K562 (cell line): ENCODE measurements around the gene PTOV1. TPM values are rescaled to one million over a fixed set of nuclear protein-coding genes. Genes with fewer than 3 reads are reported as not detected.

Source experiments
- EGR1 ChIP-seq: fragments of 450-650 bp; conservative IDR thresholded peaks from 2 replicates; pipeline ENCODE4 v1.6.1; 2017; ENCODE audit warnings: mild to moderate bottlenecking
- FOXK2 ChIP-seq, 2 experiments: fragments of 450-650 bp; IDR thresholded peaks in 1 of 2; conservative IDR thresholded peaks in 1 of 2; 2 replicates each; pipeline ENCODE4 v1.6.1; 2016; ENCODE audit warnings: low read depth in 2 of 2, mild to moderate bottlenecking in 1 of 2
- KLF13 ChIP-seq: fragments of 450-650 bp; IDR thresholded peaks from 2 replicates; pipeline ENCODE4 v1.6.1; 2016; ENCODE audit warnings: missing genetic modification characterization, low read depth, mild to moderate bottlenecking, missing compliant biosample characterization, moderate library complexity, borderline replicate concordance
- PCBP1 ChIP-seq: fragments of 200-400 bp; formaldehyde crosslinking; IDR thresholded peaks from 2 replicates; pipeline ENCODE4 v1.6.1; 2018; ENCODE audit warnings: mild to moderate bottlenecking, low read depth, low read length; ENCODE audit not compliant: poor library complexity, severe bottlenecking
- SLC30A9 ChIP-seq: fragments of 250-450 bp; sonication (Bioruptor Pico); IDR thresholded peaks from 2 replicates; pipeline ENCODE4 v1.8.0; 2022; ENCODE audit warnings: mild to moderate bottlenecking, moderate library complexity
- SREBF2 ChIP-seq: sonication (generic); formaldehyde crosslinking; IDR thresholded peaks from 2 replicates; pipeline ENCODE4 v1.4.0; 2020; ENCODE audit warnings: mild to moderate bottlenecking, missing genetic modification reagents
- ZFP1 ChIP-seq: fragments of 450-650 bp; formaldehyde crosslinking; IDR thresholded peaks from 2 replicates; pipeline ENCODE4 v1.4.0; 2020; ENCODE audit warnings: mild to moderate bottlenecking, mixed read lengths
- ZKSCAN1 ChIP-seq: fragments of 150-350 bp; IDR thresholded peaks from 2 replicates; pipeline ENCODE4 v1.6.1; 2016; ENCODE audit warnings: low read depth, low read length
- ZNF79 ChIP-seq: fragments of 250-450 bp; sonication (Bioruptor Pico); IDR thresholded peaks from 2 replicates; pipeline ENCODE4 v1.4.0; 2020; ENCODE audit warnings: low read depth, mild to moderate bottlenecking, moderate library complexity
- polyA plus RNA-seq, 8 experiments: library from polyadenylated mRNA; depleted of rRNA in 4 of 8; stranded (reverse) in 5 of 8; unstranded in 3 of 8; fragments of >200 nt; fragmentation: Nextera tagmentation in 2 of 8; fragmentation: Illumina TruSeq in 1 of 8; extraction: Ambion mirVana in 2 of 8; extraction: Trizol in 1 of 8; gene quantifications; 2 replicates each; pipeline versions ENCODE4 v1.2.1 to v1.2.3, GENCODE V29; 2011 to 2014; ENCODE audit warnings: inconsistent platforms in 1 of 8, missing spikeins in 1 of 8
- total RNA-seq, 7 experiments: library from RNA; depleted of rRNA in 6 of 7; stranded (reverse); fragments of >200 nt in 6 of 7; fragmentation: Illumina TruSeq in 2 of 7; extraction: Trizol in 2 of 7; gene quantifications; 2 replicates each; pipeline versions ENCODE4 v1.2.1 to v1.2.3, GENCODE V29; 2011 to 2021; ENCODE audit warnings: low replicate concordance in 1 of 7
- TF ChIP-seq, protein P1 (sequence below): fragments of 250-450 bp; sonication (Bioruptor Pico); IDR thresholded peaks from 2 replicates; pipeline ENCODE4 v1.5.0; 2021; ENCODE audit warnings: mild to moderate bottlenecking, borderline replicate concordance
- TF ChIP-seq, protein P2 (sequence below): sonication (generic); formaldehyde crosslinking; IDR thresholded peaks from 2 replicates; pipeline ENCODE4 v1.8.1; 2023; ENCODE audit warnings: mild to moderate bottlenecking, missing genetic modification reagents, moderate library complexity
- TF ChIP-seq, protein P3 (sequence below): fragments of 450-650 bp; IDR thresholded peaks from 2 replicates; pipeline ENCODE4 v1.6.1; 2017; ENCODE audit warnings: antibody characterized with exemption, mild to moderate bottlenecking
- TF ChIP-seq, protein P4 (sequence below): sonication (generic); formaldehyde crosslinking; IDR thresholded peaks from 2 replicates; pipeline ENCODE4 v1.8.0; 2023; ENCODE audit warnings: mild to moderate bottlenecking, missing genetic modification reagents

PTOV1 gene
- total and polyA plus RNA-seq, 9 of the 15 experiments (the other 6 are each of a cell fraction or from before 2014, with no cell fraction given): 4.9 to 169 (median 43.5) TPM

DNA sequence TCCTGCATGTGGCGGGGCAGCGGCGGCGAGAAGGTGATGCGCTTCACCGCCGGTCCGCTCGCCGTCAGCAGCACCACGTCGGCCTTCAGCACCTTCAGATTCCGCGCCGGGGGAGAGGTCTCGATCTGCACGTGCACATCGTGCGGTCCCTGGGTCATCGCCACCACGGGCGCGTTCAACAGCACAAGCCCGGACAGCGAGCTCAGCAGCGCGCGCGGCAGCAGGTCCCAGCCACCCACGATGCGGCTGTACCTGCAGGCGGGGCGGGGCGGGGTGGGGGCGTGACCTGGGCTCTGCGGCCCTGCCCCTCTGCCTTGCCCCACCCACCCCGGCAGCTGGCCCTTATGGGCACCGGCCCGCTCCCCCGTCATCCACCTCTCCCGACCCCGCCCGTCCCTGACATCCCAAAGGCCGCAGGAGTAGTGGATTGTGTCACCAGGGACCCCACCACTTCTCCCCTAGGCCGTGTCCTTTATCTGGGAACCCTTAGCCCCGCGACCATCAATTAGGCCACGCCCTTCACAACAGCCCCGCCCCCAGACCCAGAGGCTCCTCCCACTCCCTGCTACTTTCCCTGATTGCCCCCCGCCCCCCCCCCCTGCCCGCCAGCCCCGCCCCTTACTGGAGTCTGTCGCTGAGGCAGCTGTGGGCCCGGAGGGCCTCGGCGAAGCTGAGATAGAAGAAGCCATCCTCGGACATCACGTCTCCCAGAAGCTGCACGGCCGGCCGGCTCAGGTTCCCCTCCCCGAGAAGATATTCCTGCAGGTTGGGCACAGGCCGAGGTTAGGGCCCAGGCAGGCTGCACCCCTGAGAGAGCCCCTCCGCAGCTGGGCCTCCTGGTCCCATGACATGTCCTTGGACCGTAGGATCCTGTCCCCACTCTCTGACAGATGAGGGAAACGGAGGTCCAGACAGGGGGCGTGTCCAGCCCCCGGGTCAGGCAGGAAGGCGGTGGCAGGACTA, 39.7 kb downstream of the PTOV1 start (continued):
- TF ChIP-seq ZFP1 (CRISPR knock-in tag) (no peak), EGR1 (peak; percentile 14; the same call in 1 of the 2 replicates), ZKSCAN1 (no peak), SLC30A9 (CRISPR knock-in tag) (no peak), ZNF79 (CRISPR knock-in tag) (no peak), FOXK2 (conservative IDR thresholded peaks at IDR 0.05 in 1 of 2, IDR thresholded peaks at IDR 0.05 in 1 of 2; ENCODE audit: low read depth in 2 of 2) (0 out of 4 replicates have a peak, but pooled peaks of 1 of the 2 experiments have one; percentile 3), PCBP1 (peak; percentile 2), KLF13 (0 out of 2 replicates have a peak, but pooled peaks have one; percentile 26), SREBF2 (CRISPR knock-in tag) (0 out of 2 replicates have a peak, but pooled peaks have one; percentile 3)
- TF ChIP-seq, protein P1, sequence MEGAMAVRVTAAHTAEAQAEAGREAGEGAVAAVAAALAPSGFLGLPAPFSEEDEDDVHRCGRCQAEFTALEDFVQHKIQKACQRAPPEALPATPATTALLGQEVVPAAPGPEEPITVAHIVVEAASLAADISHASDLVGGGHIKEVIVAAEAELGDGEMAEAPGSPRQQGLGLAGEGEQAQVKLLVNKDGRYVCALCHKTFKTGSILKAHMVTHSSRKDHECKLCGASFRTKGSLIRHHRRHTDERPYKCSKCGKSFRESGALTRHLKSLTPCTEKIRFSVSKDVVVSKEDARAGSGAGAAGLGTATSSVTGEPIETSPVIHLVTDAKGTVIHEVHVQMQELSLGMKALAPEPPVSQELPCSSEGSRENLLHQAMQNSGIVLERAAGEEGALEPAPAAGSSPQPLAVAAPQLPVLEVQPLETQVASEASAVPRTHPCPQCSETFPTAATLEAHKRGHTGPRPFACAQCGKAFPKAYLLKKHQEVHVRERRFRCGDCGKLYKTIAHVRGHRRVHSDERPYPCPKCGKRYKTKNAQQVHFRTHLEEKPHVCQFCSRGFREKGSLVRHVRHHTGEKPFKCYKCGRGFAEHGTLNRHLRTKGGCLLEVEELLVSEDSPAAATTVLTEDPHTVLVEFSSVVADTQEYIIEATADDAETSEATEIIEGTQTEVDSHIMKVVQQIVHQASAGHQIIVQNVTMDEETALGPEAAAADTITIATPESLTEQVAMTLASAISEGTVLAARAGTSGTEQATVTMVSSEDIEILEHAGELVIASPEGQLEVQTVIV (CRISPR knock-in tag): no peak
- TF ChIP-seq, protein P2, sequence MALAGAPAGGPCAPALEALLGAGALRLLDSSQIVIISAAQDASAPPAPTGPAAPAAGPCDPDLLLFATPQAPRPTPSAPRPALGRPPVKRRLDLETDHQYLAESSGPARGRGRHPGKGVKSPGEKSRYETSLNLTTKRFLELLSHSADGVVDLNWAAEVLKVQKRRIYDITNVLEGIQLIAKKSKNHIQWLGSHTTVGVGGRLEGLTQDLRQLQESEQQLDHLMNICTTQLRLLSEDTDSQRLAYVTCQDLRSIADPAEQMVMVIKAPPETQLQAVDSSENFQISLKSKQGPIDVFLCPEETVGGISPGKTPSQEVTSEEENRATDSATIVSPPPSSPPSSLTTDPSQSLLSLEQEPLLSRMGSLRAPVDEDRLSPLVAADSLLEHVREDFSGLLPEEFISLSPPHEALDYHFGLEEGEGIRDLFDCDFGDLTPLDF (CRISPR knock-in tag): peak; percentile 71
- TF ChIP-seq, protein P3, sequence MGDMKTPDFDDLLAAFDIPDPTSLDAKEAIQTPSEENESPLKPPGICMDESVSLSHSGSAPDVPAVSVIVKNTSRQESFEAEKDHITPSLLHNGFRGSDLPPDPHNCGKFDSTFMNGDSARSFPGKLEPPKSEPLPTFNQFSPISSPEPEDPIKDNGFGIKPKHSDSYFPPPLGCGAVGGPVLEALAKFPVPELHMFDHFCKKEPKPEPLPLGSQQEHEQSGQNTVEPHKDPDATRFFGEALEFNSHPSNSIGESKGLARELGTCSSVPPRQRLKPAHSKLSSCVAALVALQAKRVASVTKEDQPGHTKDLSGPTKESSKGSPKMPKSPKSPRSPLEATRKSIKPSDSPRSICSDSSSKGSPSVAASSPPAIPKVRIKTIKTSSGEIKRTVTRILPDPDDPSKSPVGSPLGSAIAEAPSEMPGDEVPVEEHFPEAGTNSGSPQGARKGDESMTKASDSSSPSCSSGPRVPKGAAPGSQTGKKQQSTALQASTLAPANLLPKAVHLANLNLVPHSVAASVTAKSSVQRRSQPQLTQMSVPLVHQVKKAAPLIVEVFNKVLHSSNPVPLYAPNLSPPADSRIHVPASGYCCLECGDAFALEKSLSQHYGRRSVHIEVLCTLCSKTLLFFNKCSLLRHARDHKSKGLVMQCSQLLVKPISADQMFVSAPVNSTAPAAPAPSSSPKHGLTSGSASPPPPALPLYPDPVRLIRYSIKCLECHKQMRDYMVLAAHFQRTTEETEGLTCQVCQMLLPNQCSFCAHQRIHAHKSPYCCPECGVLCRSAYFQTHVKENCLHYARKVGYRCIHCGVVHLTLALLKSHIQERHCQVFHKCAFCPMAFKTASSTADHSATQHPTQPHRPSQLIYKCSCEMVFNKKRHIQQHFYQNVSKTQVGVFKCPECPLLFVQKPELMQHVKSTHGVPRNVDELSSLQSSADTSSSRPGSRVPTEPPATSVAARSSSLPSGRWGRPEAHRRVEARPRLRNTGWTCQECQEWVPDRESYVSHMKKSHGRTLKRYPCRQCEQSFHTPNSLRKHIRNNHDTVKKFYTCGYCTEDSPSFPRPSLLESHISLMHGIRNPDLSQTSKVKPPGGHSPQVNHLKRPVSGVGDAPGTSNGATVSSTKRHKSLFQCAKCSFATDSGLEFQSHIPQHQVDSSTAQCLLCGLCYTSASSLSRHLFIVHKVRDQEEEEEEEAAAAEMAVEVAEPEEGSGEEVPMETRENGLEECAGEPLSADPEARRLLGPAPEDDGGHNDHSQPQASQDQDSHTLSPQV: no peak
- TF ChIP-seq, protein P4, sequence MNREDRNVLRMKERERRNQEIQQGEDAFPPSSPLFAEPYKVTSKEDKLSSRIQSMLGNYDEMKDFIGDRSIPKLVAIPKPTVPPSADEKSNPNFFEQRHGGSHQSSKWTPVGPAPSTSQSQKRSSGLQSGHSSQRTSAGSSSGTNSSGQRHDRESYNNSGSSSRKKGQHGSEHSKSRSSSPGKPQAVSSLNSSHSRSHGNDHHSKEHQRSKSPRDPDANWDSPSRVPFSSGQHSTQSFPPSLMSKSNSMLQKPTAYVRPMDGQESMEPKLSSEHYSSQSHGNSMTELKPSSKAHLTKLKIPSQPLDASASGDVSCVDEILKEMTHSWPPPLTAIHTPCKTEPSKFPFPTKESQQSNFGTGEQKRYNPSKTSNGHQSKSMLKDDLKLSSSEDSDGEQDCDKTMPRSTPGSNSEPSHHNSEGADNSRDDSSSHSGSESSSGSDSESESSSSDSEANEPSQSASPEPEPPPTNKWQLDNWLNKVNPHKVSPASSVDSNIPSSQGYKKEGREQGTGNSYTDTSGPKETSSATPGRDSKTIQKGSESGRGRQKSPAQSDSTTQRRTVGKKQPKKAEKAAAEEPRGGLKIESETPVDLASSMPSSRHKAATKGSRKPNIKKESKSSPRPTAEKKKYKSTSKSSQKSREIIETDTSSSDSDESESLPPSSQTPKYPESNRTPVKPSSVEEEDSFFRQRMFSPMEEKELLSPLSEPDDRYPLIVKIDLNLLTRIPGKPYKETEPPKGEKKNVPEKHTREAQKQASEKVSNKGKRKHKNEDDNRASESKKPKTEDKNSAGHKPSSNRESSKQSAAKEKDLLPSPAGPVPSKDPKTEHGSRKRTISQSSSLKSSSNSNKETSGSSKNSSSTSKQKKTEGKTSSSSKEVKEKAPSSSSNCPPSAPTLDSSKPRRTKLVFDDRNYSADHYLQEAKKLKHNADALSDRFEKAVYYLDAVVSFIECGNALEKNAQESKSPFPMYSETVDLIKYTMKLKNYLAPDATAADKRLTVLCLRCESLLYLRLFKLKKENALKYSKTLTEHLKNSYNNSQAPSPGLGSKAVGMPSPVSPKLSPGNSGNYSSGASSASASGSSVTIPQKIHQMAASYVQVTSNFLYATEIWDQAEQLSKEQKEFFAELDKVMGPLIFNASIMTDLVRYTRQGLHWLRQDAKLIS (CRISPR knock-in tag): no peak; the same call in none of the 2 replicates
